Chondrocyte (in vitro differentiated cells): ENCODE results near the gene PGD. TPM values are rescaled to one million over a fixed set of nuclear protein-coding genes. Genes with fewer than 3 reads are reported as not detected.

Experiments
- DNase-seq: peaks from one replicate; pipeline ENCODE4 v3.0.0; 2021; ENCODE audit warnings: mixed read lengths, low spot score
- H3K27ac Mint-ChIP-seq: one replicate; pipeline ENCODE4 v1.8.0; 2021; ENCODE audit warnings: mild to moderate bottlenecking, moderate library complexity, mixed read lengths; ENCODE audit not compliant: unreplicated experiment
- H3K27me3 Mint-ChIP-seq: 2 replicates; pipeline ENCODE4 v1.8.0; 2021; ENCODE audit warnings: low read depth, mixed read lengths
- H3K36me3 Mint-ChIP-seq: 2 replicates; pipeline ENCODE4 v1.8.0; 2021; ENCODE audit warnings: low read depth, mixed read lengths
- H3K4me1 Mint-ChIP-seq: 2 replicates; pipeline ENCODE4 v1.8.0; 2021; ENCODE audit warnings: low read depth, mild to moderate bottlenecking, mixed read lengths
- H3K4me3 Mint-ChIP-seq: one replicate; pipeline ENCODE4 v1.8.0; 2021; ENCODE audit warnings: mild to moderate bottlenecking, moderate library complexity, mixed read lengths; ENCODE audit not compliant: unreplicated experiment
- H3K9me3 Mint-ChIP-seq: 2 replicates; pipeline ENCODE4 v1.8.0; 2021; ENCODE audit warnings: low read depth, mixed read lengths
- total RNA-seq: library from RNA; stranded (reverse); gene quantifications from 3 replicates; pipeline ENCODE4 v1.2.1, GENCODE V29; 2021
- TF ChIP-seq, protein P1 (sequence below): fragments of 200-600 bp; sonication (generic); IDR thresholded peaks from 2 replicates; pipeline ENCODE4 v1.5.0; 2021; ENCODE audit warnings: antibody characterized with exemption, mild to moderate bottlenecking, moderate library complexity

Gene PGD
- total RNA-seq, 1 donor from 2014 or later = 114 TPM

DNA sequence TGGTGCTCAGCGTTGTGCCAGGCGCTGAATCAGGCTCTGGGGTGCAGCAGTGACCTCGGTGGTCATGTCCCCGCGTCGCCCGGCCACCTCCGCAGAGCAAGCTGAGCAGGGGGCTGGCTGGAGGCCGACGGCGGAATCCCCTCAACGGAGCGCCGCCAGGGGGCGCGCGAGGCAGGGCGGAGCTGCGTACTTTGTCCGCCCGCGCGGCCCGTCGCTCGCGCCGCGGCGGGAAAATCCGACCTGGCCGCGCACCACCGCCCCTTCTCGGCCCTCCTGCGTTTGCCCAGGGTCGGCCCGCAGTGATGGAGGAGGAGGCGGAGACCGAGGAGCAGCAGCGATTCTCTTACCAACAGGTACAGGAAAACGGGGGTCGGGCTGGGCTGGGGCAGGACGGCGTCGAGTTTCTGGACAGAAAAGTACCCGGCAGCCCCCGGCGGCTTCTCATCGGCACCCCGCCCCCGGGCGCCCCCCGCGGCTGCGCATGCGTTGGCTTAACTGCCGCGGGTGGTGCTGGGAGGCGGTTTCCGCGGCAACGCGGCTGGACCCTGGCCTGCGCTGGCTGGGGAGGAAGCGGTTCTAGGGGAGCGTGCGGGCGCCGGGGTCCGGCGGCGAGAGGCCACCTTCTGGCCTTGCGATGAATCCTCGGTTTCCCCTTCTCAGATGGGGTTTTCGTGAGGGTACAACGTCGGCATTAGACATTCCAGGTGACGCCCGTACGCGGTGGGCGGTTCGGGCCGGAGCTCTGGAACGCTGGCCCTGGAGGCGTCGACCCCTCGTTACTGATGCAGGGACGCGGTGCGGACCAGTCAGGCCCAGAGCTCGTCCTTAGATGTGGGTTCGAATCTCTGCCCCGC lies 31.6 kb downstream of the PGD start, which contains the start of gene CENPS:
Gene CENPS (plus strand): TSS at position 218 of the 854 bp plus-strand sequence. CDS start 85 bp downstream, at position 303.
- DNase-seq = no peak
- no peaks in the 10 kb centered on the region for H3K9me3 Mint-ChIP-seq
- H3K27me3 Mint-ChIP-seq = no peaks in the 10 kb centered on the region
- peak within 1 kb of the TSS; percentile 80 for H3K27ac Mint-ChIP-seq
- H3K4me3 Mint-ChIP-seq = peak within 1 kb of the TSS; percentile 88
- TF ChIP-seq, protein P1, sequence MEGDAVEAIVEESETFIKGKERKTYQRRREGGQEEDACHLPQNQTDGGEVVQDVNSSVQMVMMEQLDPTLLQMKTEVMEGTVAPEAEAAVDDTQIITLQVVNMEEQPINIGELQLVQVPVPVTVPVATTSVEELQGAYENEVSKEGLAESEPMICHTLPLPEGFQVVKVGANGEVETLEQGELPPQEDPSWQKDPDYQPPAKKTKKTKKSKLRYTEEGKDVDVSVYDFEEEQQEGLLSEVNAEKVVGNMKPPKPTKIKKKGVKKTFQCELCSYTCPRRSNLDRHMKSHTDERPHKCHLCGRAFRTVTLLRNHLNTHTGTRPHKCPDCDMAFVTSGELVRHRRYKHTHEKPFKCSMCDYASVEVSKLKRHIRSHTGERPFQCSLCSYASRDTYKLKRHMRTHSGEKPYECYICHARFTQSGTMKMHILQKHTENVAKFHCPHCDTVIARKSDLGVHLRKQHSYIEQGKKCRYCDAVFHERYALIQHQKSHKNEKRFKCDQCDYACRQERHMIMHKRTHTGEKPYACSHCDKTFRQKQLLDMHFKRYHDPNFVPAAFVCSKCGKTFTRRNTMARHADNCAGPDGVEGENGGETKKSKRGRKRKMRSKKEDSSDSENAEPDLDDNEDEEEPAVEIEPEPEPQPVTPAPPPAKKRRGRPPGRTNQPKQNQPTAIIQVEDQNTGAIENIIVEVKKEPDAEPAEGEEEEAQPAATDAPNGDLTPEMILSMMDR = peak; percentile 96
- H3K4me1 Mint-ChIP-seq = peaks cover 17% of the 10 kb centered on the region
- no peaks in the 10 kb centered on the region for H3K36me3 Mint-ChIP-seq

DNA sequence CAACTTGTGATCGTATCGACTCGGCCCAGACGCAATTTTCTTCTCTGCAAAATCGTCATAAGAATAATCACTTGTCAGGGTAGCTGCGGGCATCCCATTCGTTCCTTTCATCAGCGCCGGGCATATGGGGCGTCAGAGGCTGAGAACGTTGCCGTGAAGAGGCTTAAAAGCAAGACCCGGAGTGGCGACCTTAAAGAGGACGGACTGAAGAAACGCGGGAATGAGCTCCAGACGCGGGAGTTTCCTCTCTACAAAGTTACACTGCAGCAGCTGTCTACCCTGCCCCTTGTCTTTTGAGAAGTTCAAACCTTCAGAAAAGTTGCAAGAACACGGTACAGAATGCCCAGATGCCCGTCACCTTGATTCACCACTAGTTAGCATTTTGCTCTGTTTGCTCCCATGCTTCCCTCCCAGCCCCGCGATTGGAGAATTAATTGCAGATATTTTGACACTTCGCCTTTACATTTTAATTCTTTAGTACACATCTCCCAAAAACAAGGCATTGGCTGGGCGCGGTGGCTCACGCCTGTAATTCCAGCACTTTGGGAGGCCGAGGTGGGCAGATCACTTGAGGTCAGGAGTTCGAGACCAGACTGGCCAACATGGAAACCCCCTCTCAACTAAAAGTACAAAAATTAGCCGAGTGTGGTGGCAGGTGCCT lies 32.3 kb downstream of the PGD start:
- H3K27me3 Mint-ChIP-seq = no peaks in the 10 kb centered on the region
- no peaks in the 10 kb centered on the region for H3K9me3 Mint-ChIP-seq
- H3K27ac Mint-ChIP-seq = peak overlapping the region; percentile 68
- no peak for DNase-seq
- H3K4me1 Mint-ChIP-seq = peaks cover 17% of the 10 kb centered on the region
- H3K36me3 Mint-ChIP-seq = no peaks in the 10 kb centered on the region
- TF ChIP-seq, protein P1 = no peak
- H3K4me3 Mint-ChIP-seq = peak overlapping the region; percentile 88

DNA sequence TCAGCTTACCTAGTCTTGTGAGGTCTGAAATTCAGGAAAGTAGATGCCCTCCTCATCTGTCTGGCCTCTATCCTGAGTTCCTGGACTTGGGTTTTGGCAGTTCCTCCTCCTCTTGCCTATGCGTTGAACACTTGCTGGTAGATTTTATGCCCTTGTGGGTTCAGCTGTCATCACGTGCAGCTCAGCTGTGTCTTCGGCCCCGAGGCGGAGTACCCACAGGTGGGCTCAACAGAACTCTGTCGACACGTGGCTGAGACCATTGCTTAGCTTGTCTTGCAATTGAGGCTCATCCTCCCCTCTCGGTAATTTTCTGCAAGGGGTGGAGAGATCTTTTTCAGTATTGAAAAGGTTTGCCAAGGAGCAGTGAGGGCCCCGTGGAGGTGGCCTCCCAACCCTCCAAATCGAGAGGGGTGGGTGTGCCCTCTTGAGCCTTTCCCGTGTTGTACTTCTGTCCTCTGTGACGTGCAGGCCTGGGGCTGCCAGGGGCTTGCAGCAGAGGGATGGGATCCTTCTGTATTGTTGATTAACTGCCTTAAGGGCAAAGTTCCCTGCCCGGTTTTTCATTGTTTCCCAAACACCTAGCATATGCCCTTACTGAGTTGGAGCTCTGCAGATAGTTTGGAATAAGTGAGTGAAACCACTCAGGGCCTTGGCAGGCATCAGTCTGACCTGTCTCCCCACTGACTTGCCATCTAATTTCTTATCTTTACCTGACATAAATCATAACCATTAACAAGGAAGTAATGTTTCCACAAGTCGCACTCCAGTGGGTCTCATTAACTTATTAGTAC lies 34.2 kb downstream of the PGD start:
- peaks cover 14% of the 10 kb centered on the region for H3K4me1 Mint-ChIP-seq
- H3K4me3 Mint-ChIP-seq = no peak overlapping the region
- H3K27me3 Mint-ChIP-seq = no peaks in the 10 kb centered on the region
- no peaks in the 10 kb centered on the region for H3K36me3 Mint-ChIP-seq
- DNase-seq = no peak
- TF ChIP-seq, protein P1 = no peak
- no peaks in the 10 kb centered on the region for H3K9me3 Mint-ChIP-seq
- no peak overlapping the region for H3K27ac Mint-ChIP-seq

DNA sequence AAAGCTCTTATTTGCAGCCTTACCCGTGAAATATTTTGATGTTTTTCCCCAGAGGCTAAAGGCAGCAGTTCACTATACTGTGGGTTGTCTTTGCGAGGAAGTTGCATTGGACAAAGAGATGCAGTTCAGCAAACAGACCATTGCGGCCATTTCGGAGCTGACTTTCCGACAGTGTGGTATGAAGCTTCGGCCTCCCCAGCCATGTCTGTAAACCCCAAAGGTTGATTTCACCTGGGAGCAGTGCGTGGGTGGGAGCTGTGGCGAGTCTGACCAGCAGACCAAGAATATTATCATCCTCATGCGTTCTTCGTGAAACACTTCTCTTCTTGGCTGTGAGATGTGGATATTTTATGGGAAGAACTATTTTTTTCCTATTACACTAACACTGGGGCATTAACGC lies 34.9 kb downstream of the PGD start:
- TF ChIP-seq, protein P1 = no peak
- no peaks in the 10 kb centered on the region for H3K36me3 Mint-ChIP-seq
- H3K4me1 Mint-ChIP-seq = peaks cover 14% of the 10 kb centered on the region
- no peak overlapping the region for H3K27ac Mint-ChIP-seq
- no peaks in the 10 kb centered on the region for H3K9me3 Mint-ChIP-seq
- no peak for DNase-seq
- no peaks in the 10 kb centered on the region for H3K27me3 Mint-ChIP-seq
- no peak overlapping the region for H3K4me3 Mint-ChIP-seq

DNA sequence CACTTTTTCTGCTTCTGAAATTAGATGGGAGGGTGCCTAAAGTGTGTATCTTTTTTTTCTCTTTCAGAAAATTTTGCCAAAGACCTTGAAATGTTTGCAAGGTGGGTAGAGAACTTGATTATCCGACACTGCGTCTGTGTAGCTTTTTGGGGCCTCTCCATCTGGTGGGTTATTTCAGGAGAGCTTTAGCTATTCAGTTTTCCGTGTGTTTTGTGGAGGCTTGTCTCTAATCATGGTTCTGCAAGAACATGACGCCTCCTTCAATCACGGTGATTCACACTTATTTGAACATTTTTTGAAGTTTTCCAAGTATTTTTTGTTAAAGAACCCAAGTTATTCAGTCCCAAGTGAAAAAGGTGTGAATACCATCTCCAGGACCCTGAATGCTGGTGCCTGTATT lies 35.7 kb downstream of the PGD start:
- no peaks in the 10 kb centered on the region for H3K9me3 Mint-ChIP-seq
- TF ChIP-seq, protein P1 = no peak
- H3K4me1 Mint-ChIP-seq = peaks cover 14% of the 10 kb centered on the region
- H3K4me3 Mint-ChIP-seq = no peak overlapping the region
- DNase-seq = no peak
- no peak overlapping the region for H3K27ac Mint-ChIP-seq
- no peaks in the 10 kb centered on the region for H3K36me3 Mint-ChIP-seq
- no peaks in the 10 kb centered on the region for H3K27me3 Mint-ChIP-seq
